Measurements from ENCODE around the gene STAT3.

DNA sequence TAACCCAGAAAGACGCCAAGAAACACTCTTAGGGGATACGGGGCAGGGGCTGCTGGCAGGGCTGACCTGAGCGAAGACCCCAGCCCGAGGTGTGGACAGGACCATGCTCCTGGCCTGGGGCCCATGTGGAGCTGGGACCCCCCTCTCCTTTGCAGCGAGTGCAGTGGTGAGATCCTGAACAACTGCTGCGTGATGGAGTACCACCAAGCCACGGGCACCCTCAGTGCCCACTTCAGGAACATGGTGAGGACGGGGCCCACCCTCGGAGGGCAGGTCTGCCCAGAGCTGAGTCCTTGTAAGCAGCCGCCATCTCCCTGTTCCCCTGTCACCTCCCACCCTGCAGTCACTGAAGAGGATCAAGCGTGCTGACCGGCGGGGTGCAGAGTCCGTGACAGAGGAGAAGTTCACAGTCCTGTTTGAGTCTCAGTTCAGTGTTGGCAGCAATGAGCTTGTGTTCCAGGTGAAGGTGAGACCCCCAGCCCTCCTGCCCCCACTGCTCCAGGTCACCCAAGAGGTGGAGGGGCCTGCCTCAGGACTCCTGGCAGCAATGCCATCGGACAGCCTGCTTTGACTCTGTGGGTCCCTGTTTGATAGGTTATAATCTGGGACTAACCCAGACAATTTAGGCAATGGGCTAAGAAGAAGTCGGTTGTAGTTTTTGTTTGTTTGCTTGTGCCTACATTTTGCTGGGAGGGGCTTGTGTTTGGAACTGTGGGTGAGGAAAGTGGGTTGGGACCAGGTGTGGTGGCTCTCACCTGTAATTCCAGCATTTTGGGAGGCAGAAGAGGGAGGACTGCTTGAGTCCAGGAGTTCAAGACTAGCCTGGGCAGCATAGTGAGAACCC is 83.8 kb downstream of the STAT3 start:
- TF ChIP-seq, protein P1, sequence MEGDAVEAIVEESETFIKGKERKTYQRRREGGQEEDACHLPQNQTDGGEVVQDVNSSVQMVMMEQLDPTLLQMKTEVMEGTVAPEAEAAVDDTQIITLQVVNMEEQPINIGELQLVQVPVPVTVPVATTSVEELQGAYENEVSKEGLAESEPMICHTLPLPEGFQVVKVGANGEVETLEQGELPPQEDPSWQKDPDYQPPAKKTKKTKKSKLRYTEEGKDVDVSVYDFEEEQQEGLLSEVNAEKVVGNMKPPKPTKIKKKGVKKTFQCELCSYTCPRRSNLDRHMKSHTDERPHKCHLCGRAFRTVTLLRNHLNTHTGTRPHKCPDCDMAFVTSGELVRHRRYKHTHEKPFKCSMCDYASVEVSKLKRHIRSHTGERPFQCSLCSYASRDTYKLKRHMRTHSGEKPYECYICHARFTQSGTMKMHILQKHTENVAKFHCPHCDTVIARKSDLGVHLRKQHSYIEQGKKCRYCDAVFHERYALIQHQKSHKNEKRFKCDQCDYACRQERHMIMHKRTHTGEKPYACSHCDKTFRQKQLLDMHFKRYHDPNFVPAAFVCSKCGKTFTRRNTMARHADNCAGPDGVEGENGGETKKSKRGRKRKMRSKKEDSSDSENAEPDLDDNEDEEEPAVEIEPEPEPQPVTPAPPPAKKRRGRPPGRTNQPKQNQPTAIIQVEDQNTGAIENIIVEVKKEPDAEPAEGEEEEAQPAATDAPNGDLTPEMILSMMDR (IDR thresholded peaks at IDR 0.05 in 4 of 5, conservative IDR thresholded peaks at IDR 0.05 in 1 of 5): no peak
- no peak for TF ChIP-seq POLR2A (IDR thresholded peaks at IDR 0.05)
